Eye (tissue), 1 donor: ENCODE results near the gene APP.

Experiments
- DNase-seq: peaks from one replicate; pipeline ENCODE4 v3.0.0-alpha.2; 2015

Gene APP

DNA sequence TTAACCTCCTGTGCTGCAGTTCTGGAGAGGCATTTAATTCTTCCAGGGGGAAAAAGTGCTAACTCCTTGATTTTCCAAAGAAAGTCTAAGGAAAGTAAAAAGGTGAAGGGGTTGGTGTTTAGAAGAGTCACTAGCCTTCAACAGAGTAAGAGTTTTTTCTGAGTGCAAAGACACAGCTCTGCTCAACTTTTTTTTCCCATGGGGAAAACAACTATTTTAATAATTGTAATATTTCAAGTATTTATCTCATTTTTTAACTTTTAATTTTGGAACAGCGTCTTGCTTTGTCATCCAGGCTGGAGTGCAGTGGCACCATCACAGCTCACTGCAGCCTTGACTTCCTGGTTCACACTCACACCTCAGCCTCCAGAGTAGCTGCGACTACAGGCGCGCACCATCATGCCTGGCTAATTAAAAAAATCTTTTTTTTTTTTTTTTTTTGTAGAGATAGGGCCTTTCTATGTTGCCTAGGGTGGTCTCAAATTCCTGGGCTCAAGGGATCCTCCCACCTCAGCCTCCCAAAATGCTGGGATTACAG, 202.6 kb downstream of the APP start:
- DNase-seq: no peak

DNA sequence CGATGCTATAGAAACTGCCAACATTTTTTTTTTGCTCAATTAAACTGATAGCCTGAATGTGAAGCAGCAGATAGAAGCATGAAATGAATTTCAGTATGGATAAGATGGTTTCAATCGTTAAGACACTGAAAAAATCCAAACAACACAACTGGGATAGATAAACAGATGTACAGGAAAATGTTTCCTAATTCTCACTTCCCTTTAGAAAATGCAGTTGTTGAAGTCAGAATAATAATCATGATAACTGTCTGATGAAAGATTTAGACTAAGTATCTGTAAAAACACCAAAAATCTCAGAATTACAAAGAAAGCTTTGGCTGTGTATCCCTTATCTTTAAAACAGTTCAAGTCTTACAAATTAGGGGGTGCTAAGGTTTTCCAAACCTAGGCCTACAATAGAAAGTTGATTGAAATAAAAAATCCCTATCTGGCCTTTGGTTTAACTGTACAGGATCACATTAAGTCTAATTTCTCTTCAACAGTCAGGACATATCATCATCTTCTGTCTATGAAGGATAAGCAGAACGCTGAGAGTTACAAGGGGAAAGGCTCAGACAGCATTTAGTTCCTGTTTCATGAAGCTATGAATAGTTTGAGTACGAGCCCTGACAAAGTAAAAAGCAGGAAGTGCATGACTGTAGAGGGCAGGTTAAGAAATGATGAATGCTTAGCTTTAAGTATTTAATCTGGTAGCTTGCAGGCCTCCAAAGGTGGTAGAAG, 203.2 kb downstream of the APP start:
- no peak for DNase-seq

DNA sequence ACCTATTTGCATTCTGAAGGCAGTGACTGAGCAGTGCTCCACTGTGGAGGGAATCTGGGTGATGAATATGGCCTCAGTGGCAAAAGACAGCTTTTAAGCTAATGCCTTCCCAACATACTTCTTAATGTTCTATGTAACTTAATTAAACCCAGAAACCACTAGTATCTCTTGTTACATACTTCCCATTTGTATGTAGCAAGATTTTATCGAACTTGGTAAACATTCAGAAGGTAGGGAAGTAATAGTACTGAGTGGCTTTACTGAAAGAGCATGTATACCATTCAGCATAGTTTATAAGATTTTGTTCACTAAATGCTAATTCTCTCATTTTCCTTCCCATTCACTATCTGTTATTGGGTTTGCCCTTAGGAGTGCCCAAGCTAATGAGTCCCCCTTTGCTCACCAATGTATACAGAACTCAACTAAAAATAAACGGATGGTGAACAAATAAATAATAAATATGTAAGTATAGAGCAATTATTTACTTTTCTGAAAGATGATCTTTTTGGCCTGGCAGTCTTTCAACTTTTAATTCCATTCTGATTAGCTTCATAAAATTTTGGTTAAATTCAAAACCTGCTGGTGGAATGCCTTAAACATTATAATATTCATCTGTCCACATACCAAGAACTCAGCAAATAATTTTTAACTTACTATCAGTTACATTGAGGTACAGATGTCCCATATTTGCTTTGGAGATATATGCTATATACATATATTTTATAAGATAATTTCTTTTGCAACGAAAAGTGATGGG, 204.4 kb downstream of the APP start:
- DNase-seq: no peak

DNA sequence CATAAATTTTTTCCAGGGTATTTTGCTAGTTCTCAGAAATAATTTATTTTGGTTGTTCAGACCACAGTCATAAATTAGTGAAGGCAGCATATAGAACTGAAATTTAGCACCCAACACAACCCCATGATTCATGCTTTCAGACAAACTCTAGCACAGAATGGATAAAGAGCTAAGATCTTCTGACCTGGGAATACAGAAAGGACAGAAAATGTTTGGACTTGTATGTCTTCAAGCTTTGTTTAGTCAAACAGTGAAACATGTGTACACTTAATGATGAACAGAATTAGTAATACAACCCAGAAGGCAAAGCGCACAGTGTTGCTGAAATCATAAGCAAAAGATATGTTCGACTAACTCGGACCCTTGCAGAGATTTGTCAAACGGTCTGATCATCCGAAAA, 205.6 kb downstream of the APP start:
- DNase-seq: no peak

DNA sequence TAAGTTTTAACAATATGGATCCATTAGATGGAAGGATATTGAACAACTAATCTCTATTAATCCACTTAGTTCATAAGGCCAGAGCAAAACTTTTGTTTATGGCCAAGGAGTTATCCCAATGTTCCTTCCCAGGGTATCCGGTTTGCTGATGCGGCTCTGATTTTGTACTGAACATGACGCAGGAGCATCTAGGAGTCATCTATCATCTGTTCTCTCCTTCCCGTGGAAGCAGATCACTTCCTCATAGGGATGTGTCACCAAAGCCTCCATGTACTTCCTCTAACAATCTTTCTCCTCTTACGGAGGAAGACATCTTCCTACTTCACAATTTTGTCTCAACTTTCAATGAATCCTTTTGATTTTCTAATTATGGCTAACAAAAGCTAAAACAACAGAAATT, 206.6 kb downstream of the APP start:
- no peak for DNase-seq

DNA sequence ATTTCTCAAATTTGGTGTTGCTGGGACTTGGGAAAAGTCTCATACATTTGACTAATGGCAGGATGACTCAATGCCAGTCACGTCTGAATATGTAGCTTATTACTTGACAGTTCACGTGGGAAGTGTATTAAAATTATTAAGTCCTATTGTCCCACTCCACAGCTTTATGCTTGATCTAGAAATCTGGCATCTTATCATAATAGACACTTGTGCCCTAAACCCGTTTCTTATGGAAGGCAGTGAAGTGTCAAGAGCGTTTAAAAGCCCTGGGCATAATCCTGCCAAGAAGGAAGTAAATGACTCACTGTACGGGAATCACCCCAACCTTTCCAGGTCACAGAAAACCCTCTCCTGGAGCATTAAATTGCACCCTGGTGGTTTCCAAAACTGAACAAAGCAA, 207.4 kb downstream of the APP start:
- DNase-seq: no peak

DNA sequence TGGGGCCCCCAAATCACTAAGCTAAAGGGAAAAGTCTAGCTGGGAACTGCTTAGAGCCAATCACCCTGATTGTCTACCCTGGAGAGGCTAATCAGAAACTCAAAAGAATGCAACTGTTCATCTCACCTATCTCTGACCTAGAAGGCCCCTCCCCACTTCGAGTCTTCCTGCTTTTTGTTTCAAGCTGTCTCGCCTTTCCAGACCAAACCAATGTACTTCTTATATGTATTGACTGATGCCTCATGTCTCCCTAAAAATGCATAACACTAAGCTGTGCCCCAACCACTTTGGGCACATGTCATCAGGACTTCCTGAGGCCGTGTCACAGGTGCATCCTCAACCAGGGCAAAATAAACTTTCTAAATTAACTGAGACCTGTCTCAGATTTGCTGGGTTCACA, 209.5 kb downstream of the APP start:
- DNase-seq: no peak

DNA sequence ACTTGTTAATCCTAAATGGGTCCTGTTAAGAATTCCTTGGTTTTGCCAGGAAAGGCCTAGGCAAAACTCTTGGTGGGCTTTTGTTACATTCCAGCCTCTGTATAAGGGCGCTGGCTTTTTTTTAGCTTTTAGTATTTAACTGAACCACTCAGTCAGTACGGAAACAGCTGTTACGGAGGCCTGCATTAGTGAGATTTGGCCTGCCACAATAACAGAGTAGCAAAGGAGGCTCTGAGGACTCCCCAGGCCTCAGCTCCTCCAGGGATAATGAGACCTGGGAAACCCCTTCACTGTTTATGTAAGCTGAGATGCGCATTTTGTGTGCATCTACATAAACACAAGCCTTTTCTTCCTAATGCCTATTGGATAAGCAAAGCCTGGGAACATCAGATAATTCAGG, 210.2 kb downstream of the APP start:
- no peak for DNase-seq

DNA sequence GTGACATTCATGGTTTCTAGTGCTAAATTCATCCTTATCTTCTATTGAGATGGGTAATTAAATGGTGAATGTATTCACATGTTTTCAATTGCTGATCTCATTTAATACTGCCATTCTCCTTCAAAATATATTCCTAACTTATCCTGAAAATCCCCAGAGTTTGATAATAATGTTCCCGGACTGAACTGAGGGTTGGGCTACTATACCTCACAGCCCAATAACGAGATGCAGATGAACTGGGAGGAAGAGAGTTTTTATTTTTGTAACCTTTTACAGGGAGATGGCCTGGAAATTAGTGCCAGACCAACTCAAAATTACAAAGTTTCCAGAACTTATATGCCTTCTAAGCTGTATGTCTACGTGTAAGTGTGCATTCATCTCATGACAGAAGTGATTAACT, 210.8 kb downstream of the APP start:
- no peak for DNase-seq

DNA sequence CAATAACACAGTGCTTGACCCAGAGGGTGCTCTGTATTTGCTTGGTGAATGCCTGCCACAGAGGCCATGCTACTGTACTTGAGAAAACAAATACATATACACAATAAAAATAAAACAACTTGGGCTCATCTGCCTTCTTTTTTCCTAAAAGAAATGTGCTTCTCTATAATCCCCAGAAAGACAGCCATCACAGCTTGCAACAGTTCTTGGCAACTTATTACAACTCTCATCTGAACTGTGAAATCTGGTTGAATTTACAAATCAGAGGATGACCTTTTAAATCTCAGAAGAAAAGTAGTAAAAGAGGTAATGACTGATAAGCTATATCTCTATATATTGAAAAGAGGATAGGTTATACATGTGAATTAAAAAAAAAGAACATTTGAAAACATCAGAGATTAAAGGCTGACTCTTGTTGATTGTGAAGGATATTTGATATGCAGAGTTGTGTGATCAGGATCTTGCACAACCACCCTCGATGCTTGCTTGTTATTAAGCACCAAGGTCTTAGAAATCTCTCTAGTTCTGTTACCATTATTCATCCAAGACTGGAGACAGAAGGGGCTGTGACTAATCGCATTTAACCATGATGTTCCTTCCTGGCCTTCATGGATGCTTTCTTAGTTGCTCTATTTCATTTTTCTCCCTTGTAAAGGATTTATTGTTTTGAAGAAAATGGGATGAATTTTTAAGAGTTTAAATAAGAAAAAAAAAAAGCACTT, 213.4 kb downstream of the APP start:
- no peak for DNase-seq

DNA sequence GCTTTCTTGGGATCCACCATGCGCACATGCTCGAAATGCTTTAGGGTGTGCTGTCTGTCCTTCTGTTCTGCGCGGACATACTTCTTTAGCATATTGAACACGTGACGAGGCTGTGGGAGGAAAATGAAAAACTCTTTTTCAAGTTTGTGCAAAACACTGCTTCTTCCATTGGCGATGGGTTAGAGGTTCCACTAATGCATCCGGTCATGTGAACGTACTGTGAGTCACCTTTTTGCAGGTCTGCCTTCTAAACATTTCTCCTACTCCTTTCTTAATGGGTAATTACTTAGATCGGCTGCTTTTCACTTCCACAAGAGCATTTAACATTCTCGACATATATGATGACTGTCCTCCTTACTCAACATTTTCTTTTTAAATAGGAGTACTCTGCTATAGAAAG, 214.9 kb downstream of the APP start:
- no peak for DNase-seq

DNA sequence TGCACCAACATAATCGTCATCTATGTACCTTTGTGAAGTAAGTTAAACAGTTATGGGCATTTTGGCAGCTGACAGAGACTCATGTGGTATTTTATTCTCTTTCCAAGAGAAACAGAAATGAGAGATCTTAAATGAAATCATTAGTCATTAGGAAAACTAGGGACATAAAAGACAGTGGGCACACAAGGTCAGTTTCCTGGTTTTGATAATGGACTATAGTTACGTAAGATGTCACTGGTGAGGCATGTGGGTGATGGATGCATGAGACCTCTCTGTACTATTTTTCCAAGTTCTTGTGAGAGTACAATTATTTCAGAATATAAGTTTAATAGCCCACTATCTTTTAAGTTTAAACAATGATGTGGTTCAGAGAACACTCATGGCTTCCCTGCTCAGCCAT, 216.9 kb downstream of the APP start:
- DNase-seq: no peak

DNA sequence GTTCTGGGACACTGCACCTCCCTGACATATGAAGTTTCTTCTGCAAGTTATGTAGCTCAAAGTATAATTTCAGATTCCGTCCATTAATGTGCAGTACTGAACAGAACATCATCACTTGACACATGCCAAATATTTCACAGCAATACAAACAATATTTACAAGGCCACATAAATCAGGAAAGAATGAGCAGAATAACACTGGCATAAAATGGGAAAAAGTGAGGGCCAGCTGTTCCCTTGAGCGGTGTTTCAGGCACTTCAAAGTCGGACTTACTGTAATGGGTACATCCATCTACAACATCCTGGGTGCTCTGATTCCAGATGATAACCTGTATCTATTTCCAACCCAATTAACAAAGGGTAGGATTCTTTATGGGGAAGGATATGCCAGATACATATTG, 217.4 kb downstream of the APP start:
- DNase-seq: no peak

DNA sequence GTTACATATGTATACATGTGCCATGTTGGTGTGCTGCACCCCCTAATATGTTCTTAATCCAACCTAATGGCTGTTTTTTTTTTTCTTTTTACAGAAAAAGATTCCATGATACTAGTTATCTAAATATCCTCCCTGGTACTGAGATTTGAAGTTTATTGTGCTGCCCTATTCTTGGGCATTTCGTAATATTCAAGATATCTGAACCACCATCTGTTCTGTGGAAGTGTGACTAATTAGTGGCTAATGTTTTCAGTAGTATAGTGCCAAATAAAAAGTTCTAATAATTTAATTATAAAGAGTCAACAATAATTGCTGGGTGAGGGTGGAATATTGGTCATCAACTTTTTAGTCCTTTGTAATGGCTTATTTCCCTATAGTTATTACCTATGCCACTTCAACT, 218.3 kb downstream of the APP start:
- DNase-seq: no peak

DNA sequence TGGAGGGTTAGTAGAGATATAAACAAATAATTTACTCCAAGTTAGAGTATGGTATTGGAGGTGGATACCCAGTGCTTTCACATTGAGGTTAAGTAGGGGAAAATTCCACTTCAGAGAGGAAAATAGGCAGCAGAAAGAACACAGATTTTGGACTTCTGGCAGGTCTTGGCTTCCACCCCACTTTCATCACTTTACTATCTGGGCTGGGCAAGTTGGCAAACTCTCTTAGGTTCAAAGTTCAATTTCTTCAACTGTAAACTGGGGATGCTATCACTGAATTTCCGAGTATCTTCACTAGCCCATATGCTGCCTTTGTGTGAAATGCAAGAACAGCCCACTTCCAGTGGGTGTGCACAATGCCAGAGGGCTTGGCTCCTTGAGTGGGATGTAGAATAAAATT, 220.9 kb downstream of the APP start:
- DNase-seq: no peak

DNA sequence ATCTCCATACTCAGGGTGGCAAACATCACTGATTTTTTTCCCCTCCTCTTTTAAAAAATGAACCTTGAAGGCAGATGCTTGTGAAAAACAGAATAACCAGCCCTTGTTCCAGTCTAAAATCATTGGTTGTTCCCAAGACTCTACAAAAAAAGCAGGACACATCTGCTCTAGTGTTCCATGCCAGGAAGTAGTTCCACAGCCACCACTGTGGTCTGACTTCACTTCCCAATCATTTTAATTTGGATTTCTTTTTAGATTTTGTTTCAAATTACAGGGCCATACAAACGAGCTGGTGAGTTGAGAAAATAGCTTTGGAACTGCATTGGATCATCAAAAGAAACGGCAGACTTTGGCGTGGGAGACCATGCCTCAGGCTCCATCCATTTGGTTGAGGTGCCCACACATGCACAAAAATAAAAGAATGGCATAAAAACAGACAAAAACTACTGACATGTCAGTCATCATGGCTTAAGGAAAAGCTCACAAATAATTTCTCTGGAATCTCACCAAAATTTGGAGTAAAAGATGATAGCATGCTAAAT, 225.8 kb downstream of the APP start:
- no peak for DNase-seq

DNA sequence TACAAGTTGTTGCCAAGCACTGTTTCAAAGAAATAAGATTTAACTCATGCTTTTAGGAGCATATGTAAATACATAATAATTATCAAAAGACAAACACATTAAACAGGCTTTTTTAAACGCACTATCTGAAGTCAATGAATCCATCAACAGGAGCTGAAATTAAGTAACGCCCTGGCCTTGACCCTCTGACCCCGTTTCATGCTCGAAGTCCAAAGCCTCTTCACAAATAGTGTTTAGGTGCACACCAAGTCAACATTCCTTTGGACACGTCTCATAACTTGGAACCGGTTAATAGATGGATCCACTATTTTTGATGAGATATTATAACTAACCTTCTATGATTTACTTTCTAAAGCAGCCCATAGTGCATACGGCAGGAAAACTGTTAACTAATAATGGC, 226.5 kb downstream of the APP start:
- no peak for DNase-seq

DNA sequence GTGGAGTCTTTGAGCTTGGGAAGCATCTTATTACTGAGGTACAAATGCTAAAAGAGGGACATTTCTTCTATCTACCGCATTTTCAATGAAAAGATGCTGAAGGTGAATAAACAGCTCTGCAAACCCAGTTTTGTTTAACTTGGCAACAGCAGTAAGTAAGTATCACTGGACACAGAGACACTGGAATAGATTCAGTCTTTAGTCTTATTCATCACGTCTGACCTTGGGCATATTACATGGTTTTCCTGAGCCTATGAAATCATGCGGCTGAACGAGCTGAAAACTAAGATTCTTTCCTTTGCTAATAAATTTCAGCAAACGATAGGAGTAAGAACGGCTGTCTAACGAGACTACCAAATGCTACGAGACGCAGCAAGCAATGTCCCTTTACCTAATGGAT, 228.4 kb downstream of the APP start:
- DNase-seq: no peak

DNA sequence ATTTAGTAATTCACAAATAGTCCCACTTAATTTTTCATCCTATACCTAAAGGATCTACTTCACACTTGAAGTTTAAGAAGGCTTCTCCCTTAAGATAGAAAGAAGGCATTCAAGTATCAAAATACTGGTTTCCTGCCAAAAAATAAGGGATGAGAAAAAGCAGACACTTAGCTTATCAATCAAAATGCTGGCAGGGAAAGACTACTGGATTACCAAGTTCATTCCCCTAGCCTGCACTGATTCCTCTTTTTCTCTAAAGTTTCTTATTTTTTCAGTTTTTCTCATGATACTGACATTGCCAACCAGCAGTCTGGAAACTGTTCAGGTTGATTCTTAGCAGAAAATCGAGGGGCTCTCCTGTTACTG, 231.2 kb downstream of the APP start:
- no peak for DNase-seq

DNA sequence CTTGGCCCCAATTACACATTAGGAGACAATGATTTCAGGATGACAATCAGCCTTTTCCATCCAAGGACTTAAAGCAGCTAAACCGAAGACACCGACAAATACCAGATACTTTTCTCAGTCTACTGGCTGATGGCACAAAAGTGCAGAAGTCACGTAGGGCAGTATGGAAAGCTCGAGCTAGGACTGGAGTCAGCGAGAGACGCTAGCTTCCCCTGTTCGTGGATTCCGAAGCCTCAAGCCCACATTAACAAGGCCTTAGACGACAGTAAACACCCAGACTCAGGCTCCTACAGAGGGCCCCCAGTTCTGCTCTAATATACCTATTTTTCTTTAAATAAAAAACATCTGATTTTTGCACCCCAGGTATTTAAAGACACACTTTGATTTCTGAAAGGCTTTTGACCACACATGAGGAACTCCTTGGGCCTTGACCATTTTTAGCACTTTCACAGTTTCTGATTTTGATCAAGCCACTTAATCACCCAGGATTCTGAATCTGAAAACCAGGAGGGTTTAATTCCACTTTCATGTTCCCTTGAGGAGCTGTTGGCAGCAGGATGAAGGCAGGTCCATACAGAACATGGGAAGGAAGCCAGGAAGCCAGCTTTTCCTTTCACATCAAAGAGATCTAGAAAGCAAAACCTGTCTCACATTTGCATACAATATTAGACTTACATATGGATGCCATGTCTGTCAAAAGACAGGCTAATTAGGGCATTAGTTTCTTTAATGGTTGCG, 231.7 kb downstream of the APP start:
- peak; percentile 38 for DNase-seq

DNA sequence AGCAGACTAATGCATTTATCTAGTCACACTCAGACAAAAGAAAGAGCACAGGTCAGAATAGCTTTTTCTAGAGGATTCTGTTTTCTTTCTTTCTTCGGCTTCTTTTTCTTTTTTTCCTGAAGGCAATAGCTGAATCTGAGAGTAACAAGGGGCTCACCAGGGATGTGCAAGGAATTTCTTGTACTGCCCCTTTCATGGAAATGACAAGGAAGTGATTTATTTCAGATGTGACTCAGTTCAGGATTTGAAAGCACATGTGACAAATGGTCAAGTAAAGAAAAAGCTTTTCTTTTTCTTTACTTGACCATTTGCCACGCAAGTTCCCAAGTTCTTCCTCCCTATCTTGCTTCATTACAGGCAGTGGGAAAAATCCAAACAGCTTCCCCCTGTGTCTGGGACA, 233.8 kb downstream of the APP start:
- DNase-seq: no peak

DNA sequence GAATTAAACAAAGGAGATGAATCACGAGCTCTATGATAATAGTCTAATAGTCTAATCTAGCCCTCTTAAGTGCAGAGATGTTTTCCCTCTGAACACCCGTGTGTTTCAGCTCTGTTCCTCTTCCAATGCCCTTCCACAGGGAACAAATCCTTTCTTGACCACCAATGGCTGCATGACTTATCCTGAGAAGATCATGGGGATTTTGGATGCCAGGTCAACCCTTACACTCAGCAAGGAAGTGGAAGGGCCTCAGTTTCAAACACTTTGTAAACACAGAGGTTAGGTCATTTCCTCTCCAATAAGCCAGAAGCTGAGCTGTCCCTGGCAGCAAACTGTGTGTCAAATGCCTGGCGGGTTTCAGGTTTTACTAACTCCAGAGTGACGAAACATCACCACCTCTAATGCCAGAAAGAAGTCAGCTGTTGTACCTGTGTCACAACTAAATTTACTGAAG, 235.8 kb downstream of the APP start:
- no peak for DNase-seq

DNA sequence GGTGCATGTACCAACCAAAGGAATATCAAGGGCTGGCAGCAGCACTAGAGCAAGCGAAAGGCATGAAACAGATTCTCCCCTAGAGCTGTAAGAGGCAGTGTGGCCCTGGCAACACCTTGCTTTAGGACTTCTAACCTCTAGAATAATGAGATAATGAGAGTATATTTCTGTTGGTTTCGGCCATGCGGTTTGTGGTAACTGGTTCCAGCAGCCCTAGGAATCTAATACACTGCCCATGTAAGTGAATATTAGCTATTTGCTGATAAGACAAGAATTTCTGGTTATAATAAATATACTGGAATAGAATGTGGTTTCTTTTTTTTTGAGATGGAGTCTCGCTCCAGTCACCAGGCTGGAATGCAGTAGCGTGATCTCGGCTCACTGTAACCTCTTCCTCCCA, 236.4 kb downstream of the APP start:
- DNase-seq: no peak
